Smooth muscle cell (in vitro differentiated cells): ENCODE measurements around the gene UGCG. TPM values are rescaled to one million over a fixed set of nuclear protein-coding genes. Genes with fewer than 3 reads are reported as not detected.
"Not testable (repeated sequence)": the region's sequence is repeated elsewhere in the genome, so short reads cannot be mapped to it uniquely, and the experiment has no call there.

ENCODE experiments used
- DNase-seq: peaks from one replicate; lab custom pipeline; 2025; ENCODE audit not compliant: unreplicated experiment; lab: John Stamatoyannopoulos, UW
- H2AFZ ChIP-seq: fragments of 200-600 bp; sonication (generic); 2 replicates; pipeline ENCODE4 v1.6.0; 2016; ENCODE audit warnings: antibody characterized with exemption, low read depth, mild to moderate bottlenecking
- H3F3A ChIP-seq: fragments of 200-600 bp; sonication (generic); 2 replicates; pipeline ENCODE4 v1.6.0; 2017; ENCODE audit warnings: antibody characterized with exemption, low read depth
- H3K27ac ChIP-seq: fragments of 200-600 bp; sonication (generic); 2 replicates; pipeline ENCODE4 v1.5.1; 2016; ENCODE audit warnings: low read depth, mild to moderate bottlenecking
- H3K27me3 ChIP-seq: fragments of 200-600 bp; sonication (generic); 2 replicates; pipeline ENCODE4 v1.6.1; 2016; ENCODE audit warnings: low read depth, mild to moderate bottlenecking
- H3K36me3 ChIP-seq: fragments of 200-600 bp; sonication (generic); 2 replicates; pipeline ENCODE4 v1.5.1; 2016; ENCODE audit warnings: low read depth
- H3K4me1 ChIP-seq: fragments of 200-600 bp; sonication (generic); 2 replicates; pipeline ENCODE4 v1.5.1; 2016; ENCODE audit warnings: low read depth
- H3K4me2 ChIP-seq: fragments of 200-600 bp; sonication (generic); 2 replicates; pipeline ENCODE4 v1.6.0; 2016; ENCODE audit warnings: mild to moderate bottlenecking
- H3K4me3 ChIP-seq: fragments of 200-600 bp; sonication (generic); 2 replicates; pipeline ENCODE4 v1.5.1; 2016; ENCODE audit warnings: mild to moderate bottlenecking
- H3K79me2 ChIP-seq: fragments of 200-600 bp; sonication (generic); 2 replicates; pipeline ENCODE4 v1.6.0; 2016; ENCODE audit warnings: low read depth, mild to moderate bottlenecking
- H3K9ac ChIP-seq: fragments of 200-600 bp; sonication (generic); 2 replicates; pipeline ENCODE4 v1.6.0; 2016; ENCODE audit warnings: low read depth
- H3K9me3 ChIP-seq: fragments of 200-600 bp; sonication (generic); replicated peaks from 2 replicates; pipeline ENCODE4 v1.5.1; 2016; ENCODE audit warnings: low read depth
- H4K20me1 ChIP-seq: fragments of 200-600 bp; sonication (generic); 2 replicates; pipeline ENCODE4 v1.6.0; 2016; ENCODE audit warnings: low read depth
- WGBS: methylation state at CpG from one replicate; pipeline ENCODE4 v1.1.7; 2016; ENCODE audit warnings: low lambda C conversion rate; 5-methylcytosine and 5-hydroxymethylcytosine counted together
- polyA plus RNA-seq: library from polyadenylated mRNA; unstranded; fragments of >200 nt; fragmentation: Nextera tagmentation; extraction: Ambion mirVana; gene quantifications from 2 replicates; pipeline ENCODE4 v1.2.1, GENCODE V29; 2016
- total RNA-seq: library from RNA; depleted of rRNA; stranded (reverse); fragments of >200 nt; gene quantifications from 2 replicates; pipeline ENCODE4 v1.2.3, GENCODE V29; 2014
- TF ChIP-seq, protein P1 (sequence below): fragments of 200-600 bp; sonication (generic); IDR thresholded peaks from 2 replicates; pipeline ENCODE4 v1.5.1; 2017; ENCODE audit warnings: borderline replicate concordance, mild to moderate bottlenecking, antibody characterized with exemption; ENCODE audit not compliant: insufficient read depth, poor library complexity, severe bottlenecking

UGCG gene
- total and polyA plus RNA-seq, 2 experiments from 2014 or later, result 21.3 to 34.0 TPM

DNA sequence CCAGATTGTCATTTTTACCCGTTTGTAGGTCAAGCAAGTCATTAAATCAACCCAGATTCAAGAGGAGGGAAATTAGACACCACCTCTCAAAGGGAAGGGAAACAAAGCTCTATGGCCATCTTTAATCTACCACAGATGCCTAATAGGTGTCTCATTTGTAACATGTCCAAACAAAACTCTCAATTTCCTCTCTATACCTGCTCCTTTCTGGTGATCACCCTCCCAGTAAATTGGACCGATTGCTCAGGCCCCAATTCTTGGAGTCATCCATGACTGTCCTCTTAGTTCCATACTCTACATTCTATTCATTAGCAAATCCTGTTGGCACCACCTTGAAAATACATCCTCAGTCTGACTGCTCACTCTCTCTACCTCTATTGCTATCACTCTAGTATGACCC, 22.1 kb upstream of the UGCG start:
- no peak overlapping the region for H3K4me2 ChIP-seq

DNA sequence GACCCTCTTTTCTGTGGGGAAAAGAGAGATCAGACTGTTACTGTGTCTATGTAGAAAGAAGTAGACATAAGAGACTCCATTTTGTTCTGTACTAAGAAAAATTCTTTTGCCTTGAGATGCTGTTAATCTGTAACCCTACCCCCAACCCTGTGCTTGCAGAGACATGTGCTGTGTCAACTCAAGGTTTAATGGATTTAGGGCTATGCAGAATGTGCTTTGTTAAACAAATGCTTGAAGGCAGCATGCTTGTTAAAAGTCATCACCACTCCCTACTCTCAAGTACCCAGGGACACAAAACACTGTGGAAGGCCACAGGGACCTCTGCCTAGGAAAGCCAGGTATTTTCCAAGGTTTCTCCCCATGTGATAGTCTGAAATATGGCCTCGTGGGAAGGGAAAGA, 21.3 kb upstream of the UGCG start:
- not testable (repeated sequence) for H3K79me2 ChIP-seq, H3K36me3 ChIP-seq, DNase-seq, H3K27ac ChIP-seq, H2AFZ ChIP-seq, H3K4me3 ChIP-seq, H3K27me3 ChIP-seq, H3K9me3 ChIP-seq, H3K4me2 ChIP-seq, H3K4me1 ChIP-seq, H4K20me1 ChIP-seq, H3K9ac ChIP-seq, H3F3A ChIP-seq
- WGBS, result 57% methylated on average over 1 of the region's 1 CpG

More for the DNA sequence above, 22.1 kb upstream of the UGCG start:
- TF ChIP-seq, protein P1, sequence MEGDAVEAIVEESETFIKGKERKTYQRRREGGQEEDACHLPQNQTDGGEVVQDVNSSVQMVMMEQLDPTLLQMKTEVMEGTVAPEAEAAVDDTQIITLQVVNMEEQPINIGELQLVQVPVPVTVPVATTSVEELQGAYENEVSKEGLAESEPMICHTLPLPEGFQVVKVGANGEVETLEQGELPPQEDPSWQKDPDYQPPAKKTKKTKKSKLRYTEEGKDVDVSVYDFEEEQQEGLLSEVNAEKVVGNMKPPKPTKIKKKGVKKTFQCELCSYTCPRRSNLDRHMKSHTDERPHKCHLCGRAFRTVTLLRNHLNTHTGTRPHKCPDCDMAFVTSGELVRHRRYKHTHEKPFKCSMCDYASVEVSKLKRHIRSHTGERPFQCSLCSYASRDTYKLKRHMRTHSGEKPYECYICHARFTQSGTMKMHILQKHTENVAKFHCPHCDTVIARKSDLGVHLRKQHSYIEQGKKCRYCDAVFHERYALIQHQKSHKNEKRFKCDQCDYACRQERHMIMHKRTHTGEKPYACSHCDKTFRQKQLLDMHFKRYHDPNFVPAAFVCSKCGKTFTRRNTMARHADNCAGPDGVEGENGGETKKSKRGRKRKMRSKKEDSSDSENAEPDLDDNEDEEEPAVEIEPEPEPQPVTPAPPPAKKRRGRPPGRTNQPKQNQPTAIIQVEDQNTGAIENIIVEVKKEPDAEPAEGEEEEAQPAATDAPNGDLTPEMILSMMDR, result no peak
- Histone ChIP-seq H3K4me1 (no peaks in the 10 kb centered on the region), H3K27me3 (no peaks in the 10 kb centered on the region), H3K9ac (no peak overlapping the region), H3K36me3 (no peaks in the 10 kb centered on the region), H3K79me2 (no peaks in the 10 kb centered on the region), H3K4me3 (no peak overlapping the region), H4K20me1 (no peaks in the 10 kb centered on the region), H3K27ac (no peak overlapping the region), H2AFZ (no peak overlapping the region), H3K9me3 (no peaks in the 10 kb centered on the region), H3F3A (no peaks in the 10 kb centered on the region)
- DNase-seq, result no peak
- WGBS, result 87% methylated on average over 2 of the region's 2 CpGs

DNA sequence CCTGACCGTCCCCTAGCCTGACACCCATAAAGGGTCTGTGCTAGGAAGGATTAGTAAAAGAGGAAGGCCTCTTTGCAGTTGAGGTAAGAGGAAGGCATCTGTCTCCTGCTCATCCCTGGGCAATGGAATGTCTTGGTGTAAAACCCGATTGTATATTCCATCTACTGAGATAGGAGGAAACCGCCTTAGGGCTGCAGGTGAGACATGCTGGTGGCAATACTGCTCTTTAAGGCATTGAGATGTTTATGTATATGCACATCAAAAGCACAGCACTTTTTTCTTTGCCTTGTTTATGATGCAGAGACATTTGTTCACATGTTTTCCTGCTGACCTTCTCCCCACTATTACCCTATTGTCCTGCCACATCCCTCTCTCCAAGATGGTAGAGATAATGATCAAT, 20.9 kb upstream of the UGCG start:
- not testable (repeated sequence) for H3K27me3 ChIP-seq, H3K9me3 ChIP-seq, H3K27ac ChIP-seq, H3K79me2 ChIP-seq, H2AFZ ChIP-seq, H3K9ac ChIP-seq, H4K20me1 ChIP-seq, H3K4me3 ChIP-seq, H3K36me3 ChIP-seq, H3K4me1 ChIP-seq, DNase-seq, H3K4me2 ChIP-seq, H3F3A ChIP-seq
- WGBS, result 52% methylated on average over 3 of the region's 3 CpGs

DNA sequence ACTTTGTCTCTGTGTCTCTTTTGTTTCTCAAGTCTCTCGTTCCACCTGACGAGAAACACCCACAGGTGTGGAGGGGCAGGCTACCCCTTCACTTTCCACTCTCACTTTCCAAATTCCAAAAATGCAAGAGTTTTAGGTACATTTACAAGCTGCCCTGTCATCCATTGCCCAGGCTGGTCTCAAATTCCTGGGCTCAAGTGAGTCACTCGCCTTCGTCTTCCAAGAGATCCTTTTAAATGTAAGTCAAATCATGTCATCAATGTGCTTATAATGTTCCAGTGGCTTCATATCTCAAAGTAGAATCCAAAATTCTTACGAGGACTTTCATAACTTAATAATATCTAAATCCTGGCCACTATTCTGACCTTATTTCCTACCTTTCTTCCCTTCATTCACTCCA, 20.4 kb upstream of the UGCG start:
- Histone ChIP-seq H2AFZ (no peak overlapping the region), H3K27me3 (no peaks in the 10 kb centered on the region), H3K79me2 (no peaks in the 10 kb centered on the region), H3K27ac (no peak overlapping the region), H3K4me1 (no peaks in the 10 kb centered on the region), H3K4me2 (no peak overlapping the region), H4K20me1 (no peaks in the 10 kb centered on the region), H3F3A (no peaks in the 10 kb centered on the region), H3K9me3 (no peaks in the 10 kb centered on the region), H3K9ac (no peak overlapping the region), H3K4me3 (no peak overlapping the region), H3K36me3 (no peaks in the 10 kb centered on the region)
- TF ChIP-seq, protein P1, result no peak
- WGBS, result 76% methylated on average over 5 of the region's 5 CpGs
- no peak for DNase-seq

DNA sequence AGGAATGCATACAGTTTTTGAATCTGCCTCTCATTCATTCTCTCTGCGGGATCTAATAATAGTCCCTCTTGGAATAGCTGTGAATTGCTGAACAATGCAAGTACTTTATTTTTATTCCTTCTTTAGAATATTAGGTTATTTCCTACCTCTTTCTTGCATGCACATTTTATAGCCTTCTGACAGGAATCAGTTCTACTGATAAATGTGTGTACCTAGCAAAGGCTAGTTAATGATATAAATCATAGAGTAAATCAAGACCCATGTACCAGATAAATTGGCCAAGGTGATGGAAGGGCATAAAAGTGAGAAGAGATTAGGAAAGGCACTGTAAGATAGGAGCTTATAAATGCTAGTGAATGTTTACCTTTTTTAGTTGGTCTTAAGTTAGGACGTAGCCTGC, 19.2 kb upstream of the UGCG start:
- Histone ChIP-seq H3K4me3 (no peak overlapping the region), H3K4me2 (no peak overlapping the region), H3K79me2 (no peaks in the 10 kb centered on the region), H3K27me3 (no peaks in the 10 kb centered on the region), H3K36me3 (no peaks in the 10 kb centered on the region), H3K9me3 (no peaks in the 10 kb centered on the region), H3K27ac (no peak overlapping the region), H3K9ac (no peak overlapping the region), H4K20me1 (no peaks in the 10 kb centered on the region), H3F3A (no peaks in the 10 kb centered on the region), H2AFZ (no peak overlapping the region), H3K4me1 (no peaks in the 10 kb centered on the region)
- WGBS, result 94% methylated on average over 2 of the region's 2 CpGs
- TF ChIP-seq, protein P1, result no peak
- DNase-seq, result no peak
